Activated naive CD8-positive, alpha-beta T cell (primary cell): Measurements from ENCODE around the gene ATP8B4.

Source experiments
- H3K27ac Mint-ChIP-seq: one replicate; pipeline ENCODE4 v1.8.0; 2021; ENCODE audit warnings: mixed read lengths
- H3K27me3 Mint-ChIP-seq: one replicate; pipeline ENCODE4 v1.8.0; 2021; ENCODE audit warnings: mixed read lengths
- H3K36me3 Mint-ChIP-seq: one replicate; pipeline ENCODE4 v1.8.0; 2021; ENCODE audit warnings: mixed read lengths
- H3K4me1 Mint-ChIP-seq: one replicate; pipeline ENCODE4 v1.8.0; 2021; ENCODE audit warnings: low read depth, mixed read lengths
- H3K4me3 Mint-ChIP-seq: one replicate; pipeline ENCODE4 v1.8.0; 2021; ENCODE audit warnings: mild to moderate bottlenecking, mixed read lengths
- H3K9me3 Mint-ChIP-seq: one replicate; pipeline ENCODE4 v1.8.0; 2021; ENCODE audit warnings: low read depth, mixed read lengths

ATP8B4 gene

GRCh38 chr15:50066202-50066601 is 52.8 kb downstream of the ATP8B4 start:
- Mint-ChIP-seq H3K4me1 (no peaks in the 10 kb centered on the region), H3K36me3 (no peaks in the 10 kb centered on the region), H3K9me3 (no peaks in the 10 kb centered on the region), H3K27me3 (peaks cover 3% of the 10 kb centered on the region), H3K27ac (peak overlapping the region; percentile 46), H3K4me3 (no peak overlapping the region)

DNA sequence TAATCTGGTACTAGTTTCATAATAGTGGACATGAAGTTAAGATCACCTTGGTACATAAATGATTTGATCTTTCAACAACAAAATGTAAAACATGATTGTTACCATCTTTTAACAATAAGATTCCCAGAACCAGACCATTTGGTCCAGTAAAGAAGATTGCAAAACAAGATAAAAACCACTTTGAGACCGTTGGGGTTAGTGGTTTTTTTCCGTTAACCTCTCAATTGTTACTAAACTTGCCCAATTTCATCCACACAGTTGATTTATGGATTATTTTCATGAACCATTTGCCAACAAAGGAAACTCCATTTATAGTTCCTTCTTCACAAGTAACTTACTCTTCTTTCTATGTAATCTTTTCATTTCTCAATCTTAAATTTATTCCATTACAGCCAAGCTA is 53.8 kb downstream of the ATP8B4 start:
- Mint-ChIP-seq H3K4me3 (no peak overlapping the region), H3K36me3 (no peaks in the 10 kb centered on the region), H3K4me1 (no peaks in the 10 kb centered on the region), H3K27me3 (peaks cover 3% of the 10 kb centered on the region), H3K9me3 (no peaks in the 10 kb centered on the region), H3K27ac (no peak overlapping the region)

DNA sequence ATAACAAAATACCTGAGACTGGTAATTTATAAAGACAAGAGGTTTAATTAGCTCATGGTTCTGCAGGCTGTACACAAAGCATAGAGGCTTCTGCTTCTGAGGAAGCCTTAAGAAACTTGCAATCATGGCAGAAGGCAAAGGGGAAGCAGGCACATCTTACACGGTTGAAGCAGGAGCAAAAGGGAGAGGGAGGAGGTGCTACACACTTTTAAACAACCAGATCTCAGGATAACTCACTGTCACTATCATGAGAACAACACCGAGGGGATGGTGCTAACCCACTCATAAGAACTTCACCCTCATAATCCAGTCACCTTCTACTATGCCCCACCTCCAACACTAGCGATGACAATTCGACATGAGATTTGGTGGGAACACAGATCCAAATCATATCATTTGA is 54.4 kb downstream of the ATP8B4 start:
- H3K4me3 Mint-ChIP-seq, result no peak overlapping the region
- H3K27me3 Mint-ChIP-seq, result peaks cover 3% of the 10 kb centered on the region
- no peaks in the 10 kb centered on the region for H3K4me1 Mint-ChIP-seq
- H3K9me3 Mint-ChIP-seq, result no peaks in the 10 kb centered on the region
- no peaks in the 10 kb centered on the region for H3K36me3 Mint-ChIP-seq
- H3K27ac Mint-ChIP-seq, result no peak overlapping the region

DNA sequence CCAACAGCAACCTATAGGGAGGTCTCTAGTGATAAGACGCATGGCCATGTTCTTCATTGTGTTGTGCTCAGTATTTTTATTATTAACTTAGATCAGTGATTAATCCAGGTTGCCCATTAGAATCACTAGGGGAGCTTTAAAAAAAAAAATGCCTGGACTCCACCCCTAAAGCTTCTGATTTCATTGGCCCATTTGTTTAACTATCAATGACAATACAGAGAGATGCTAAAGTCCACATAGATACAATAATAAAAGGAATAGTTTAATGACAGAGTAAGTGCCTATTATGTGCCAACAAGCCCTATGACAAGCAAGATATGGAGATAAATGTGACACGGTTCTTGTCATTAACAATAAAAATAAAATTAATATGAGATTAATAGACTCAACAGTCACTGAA is 55.8 kb downstream of the ATP8B4 start:
- Mint-ChIP-seq H3K36me3 (no peaks in the 10 kb centered on the region), H3K27ac (no peak overlapping the region), H3K4me1 (no peaks in the 10 kb centered on the region), H3K4me3 (no peak overlapping the region), H3K27me3 (peaks cover 5% of the 10 kb centered on the region), H3K9me3 (no peaks in the 10 kb centered on the region)

GRCh38 chr15:50061503-50061902 is 57.5 kb downstream of the ATP8B4 start:
- Mint-ChIP-seq H3K9me3 (no peaks in the 10 kb centered on the region), H3K4me1 (no peaks in the 10 kb centered on the region), H3K36me3 (no peaks in the 10 kb centered on the region), H3K27me3 (peaks cover 2% of the 10 kb centered on the region), H3K27ac (no peak overlapping the region), H3K4me3 (no peak overlapping the region)

DNA sequence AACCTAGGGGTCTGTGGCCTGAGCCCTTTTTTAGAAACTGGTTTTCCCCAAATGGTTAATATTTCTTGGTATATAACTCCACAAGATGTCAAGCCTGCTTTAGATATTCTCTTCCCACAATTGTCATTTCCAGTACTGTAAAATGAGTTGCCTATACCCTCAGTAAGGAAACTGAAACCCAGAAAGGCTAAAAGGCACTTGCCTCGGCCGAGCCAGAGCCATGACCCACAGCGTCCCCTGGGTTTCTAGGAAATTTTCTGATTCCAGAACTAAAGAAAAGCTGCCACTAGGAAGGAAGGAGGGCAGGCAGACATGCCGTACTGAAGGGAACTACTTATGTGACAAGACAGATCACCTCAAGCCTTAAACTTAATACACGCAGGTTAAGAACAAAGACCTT is 59.1 kb downstream of the ATP8B4 start:
- H3K27ac Mint-ChIP-seq, result no peak overlapping the region
- no peaks in the 10 kb centered on the region for H3K9me3 Mint-ChIP-seq
- H3K27me3 Mint-ChIP-seq, result peaks cover 2% of the 10 kb centered on the region
- H3K36me3 Mint-ChIP-seq, result no peaks in the 10 kb centered on the region
- no peak overlapping the region for H3K4me3 Mint-ChIP-seq
- no peaks in the 10 kb centered on the region for H3K4me1 Mint-ChIP-seq

- H3K9me3 Mint-ChIP-seq, result no peaks in the 10 kb centered on the region
- peaks cover 5% of the 10 kb centered on the region for H3K27me3 Mint-ChIP-seq
- no peaks in the 10 kb centered on the region for H3K36me3 Mint-ChIP-seq
- H3K4me3 Mint-ChIP-seq, result no peak overlapping the region
- H3K27ac Mint-ChIP-seq, result no peak overlapping the region
- H3K4me1 Mint-ChIP-seq, result no peaks in the 10 kb centered on the region
Measured at GRCh38 chr15:50059203-50059772, 59.7 kb downstream of the ATP8B4 start.

- no peak overlapping the region for H3K27ac Mint-ChIP-seq
- peaks cover 5% of the 10 kb centered on the region for H3K27me3 Mint-ChIP-seq
- no peaks in the 10 kb centered on the region for H3K9me3 Mint-ChIP-seq
- no peaks in the 10 kb centered on the region for H3K4me1 Mint-ChIP-seq
- H3K4me3 Mint-ChIP-seq, result no peak overlapping the region
- no peaks in the 10 kb centered on the region for H3K36me3 Mint-ChIP-seq
Measured at GRCh38 chr15:50057905-50058639, 61.0 kb downstream of the ATP8B4 start.

DNA sequence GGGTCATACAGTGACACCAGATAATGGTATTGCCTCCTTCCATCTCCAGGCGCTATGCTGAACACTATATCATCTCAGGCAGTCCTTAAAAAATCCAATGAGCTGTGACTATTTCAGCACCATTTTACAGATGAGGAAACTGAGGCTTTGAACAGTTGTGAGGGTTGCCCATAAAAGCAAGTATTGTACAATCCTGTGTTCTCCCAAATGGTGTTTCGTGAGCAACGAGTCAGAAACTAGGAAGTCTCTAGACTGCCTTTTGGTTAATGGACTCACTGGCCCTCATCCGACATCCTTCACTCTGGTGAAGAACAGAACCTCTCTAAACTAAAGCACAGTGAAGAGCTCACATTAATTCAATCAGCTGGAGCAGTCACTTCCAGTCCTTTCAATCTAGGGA is 61.8 kb downstream of the ATP8B4 start:
- H3K4me1 Mint-ChIP-seq, result no peaks in the 10 kb centered on the region
- peaks cover 5% of the 10 kb centered on the region for H3K27me3 Mint-ChIP-seq
- H3K36me3 Mint-ChIP-seq, result no peaks in the 10 kb centered on the region
- no peak overlapping the region for H3K27ac Mint-ChIP-seq
- no peak overlapping the region for H3K4me3 Mint-ChIP-seq
- no peaks in the 10 kb centered on the region for H3K9me3 Mint-ChIP-seq

DNA sequence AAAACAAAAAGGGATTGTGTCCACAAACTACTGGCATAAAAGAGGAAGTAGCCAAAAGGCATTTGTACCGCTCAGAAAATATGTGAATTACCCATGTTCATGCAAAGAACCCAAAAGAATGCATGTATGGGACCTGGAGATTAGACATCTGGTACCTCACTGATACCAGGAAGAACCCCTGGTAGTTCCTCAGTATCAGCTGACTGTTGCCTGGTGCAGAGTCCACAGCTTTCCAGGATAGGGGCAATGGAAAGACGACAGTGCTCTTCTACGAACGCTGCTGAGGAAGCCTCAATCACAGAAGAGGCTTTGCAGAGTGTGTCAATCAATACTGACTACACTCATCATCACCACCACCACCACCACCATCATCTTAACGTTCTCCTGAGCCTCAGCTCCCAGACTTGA is 63.3 kb downstream of the ATP8B4 start:
- H3K4me3 Mint-ChIP-seq, result no peak overlapping the region
- no peaks in the 10 kb centered on the region for H3K9me3 Mint-ChIP-seq
- peaks cover 5% of the 10 kb centered on the region for H3K27me3 Mint-ChIP-seq
- no peak overlapping the region for H3K27ac Mint-ChIP-seq
- H3K36me3 Mint-ChIP-seq, result no peaks in the 10 kb centered on the region
- H3K4me1 Mint-ChIP-seq, result no peaks in the 10 kb centered on the region

GRCh38 chr15:50055332-50055731 is 63.7 kb downstream of the ATP8B4 start:
- H3K4me1 Mint-ChIP-seq, result no peaks in the 10 kb centered on the region
- peaks cover 5% of the 10 kb centered on the region for H3K27me3 Mint-ChIP-seq
- H3K4me3 Mint-ChIP-seq, result no peak overlapping the region
- H3K27ac Mint-ChIP-seq, result no peak overlapping the region
- no peaks in the 10 kb centered on the region for H3K36me3 Mint-ChIP-seq
- H3K9me3 Mint-ChIP-seq, result no peaks in the 10 kb centered on the region

- Mint-ChIP-seq H3K27ac (no peak overlapping the region), H3K4me1 (no peaks in the 10 kb centered on the region), H3K36me3 (no peaks in the 10 kb centered on the region), H3K4me3 (no peak overlapping the region), H3K27me3 (peaks cover 3% of the 10 kb centered on the region), H3K9me3 (no peaks in the 10 kb centered on the region)
Measured at GRCh38 chr15:50053055-50053856, 65.8 kb downstream of the ATP8B4 start.

DNA sequence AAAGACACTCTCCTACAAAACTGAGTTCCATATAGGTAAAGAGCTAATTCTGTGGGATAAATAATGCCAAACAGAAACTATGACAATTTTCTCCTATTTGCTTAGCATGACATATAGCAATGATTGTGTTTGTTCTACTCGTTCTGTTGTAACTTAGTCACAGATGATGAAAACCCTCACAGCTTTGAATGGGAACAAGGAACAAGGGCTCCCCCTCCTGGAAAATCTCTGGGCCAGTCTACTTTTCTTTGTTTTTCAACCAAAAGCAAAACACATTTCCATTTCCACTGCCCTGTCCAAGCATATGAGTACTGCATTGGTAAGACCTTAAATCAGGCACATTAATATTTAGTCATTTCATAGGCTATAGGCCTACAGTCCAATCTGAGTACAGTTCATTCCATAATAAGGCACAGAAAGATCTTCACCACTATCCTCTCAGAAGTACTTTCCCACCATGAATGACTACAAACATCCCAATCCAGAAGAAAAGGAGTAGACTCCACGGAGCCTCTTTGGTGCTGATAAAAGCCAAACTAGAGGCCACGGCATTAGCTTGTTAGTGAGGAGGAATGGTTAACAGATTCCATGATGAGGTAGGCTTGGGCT is 67.1 kb downstream of the ATP8B4 start:
- Mint-ChIP-seq H3K27ac (no peak overlapping the region), H3K4me1 (no peaks in the 10 kb centered on the region), H3K9me3 (no peaks in the 10 kb centered on the region), H3K36me3 (no peaks in the 10 kb centered on the region), H3K4me3 (no peak overlapping the region), H3K27me3 (peaks cover 3% of the 10 kb centered on the region)

- Mint-ChIP-seq H3K9me3 (no peaks in the 10 kb centered on the region), H3K4me3 (no peak overlapping the region), H3K27me3 (peaks cover 3% of the 10 kb centered on the region), H3K4me1 (no peaks in the 10 kb centered on the region), H3K36me3 (no peaks in the 10 kb centered on the region), H3K27ac (no peak overlapping the region)
Measured at GRCh38 chr15:50050986-50051743, 67.9 kb downstream of the ATP8B4 start.
